DOHH2 (cell line): ENCODE data around the gene ST3GAL3.

ENCODE experiments used
- H3F3A ChIP-seq: fragments of 200-600 bp; sonication (generic), shearing (Covaris generic); 2 replicates; pipeline ENCODE4 v1.6.0; 2016; ENCODE audit warnings: antibody characterized with exemption, mild to moderate bottlenecking; ENCODE audit not compliant: control insufficient read depth, insufficient read depth
- H3K27ac ChIP-seq: fragments of 200-600 bp; sonication (generic); 2 replicates; pipeline ENCODE4 v1.5.1; 2014; ENCODE audit warnings: low read depth, mild to moderate bottlenecking, low read length, moderate library complexity
- H3K27me3 ChIP-seq: fragments of 200-600 bp; sonication (generic); 2 replicates; pipeline ENCODE4 v1.6.1; 2014; ENCODE audit warnings: mild to moderate bottlenecking, low read length, mixed read lengths; ENCODE audit not compliant: control insufficient read depth
- H3K36me3 ChIP-seq: fragments of 200-600 bp; sonication (generic); 2 replicates; pipeline ENCODE4 v1.6.1; 2014; ENCODE audit warnings: mild to moderate bottlenecking, low read length, moderate library complexity, mixed read lengths; ENCODE audit not compliant: control insufficient read depth
- H3K4me1 ChIP-seq: fragments of 200-600 bp; sonication (generic); 2 replicates; pipeline ENCODE4 v1.6.1; 2014; ENCODE audit warnings: mild to moderate bottlenecking, low read length, mixed read lengths; ENCODE audit not compliant: control insufficient read depth
- H3K4me2 ChIP-seq: fragments of 200-600 bp; sonication (generic); 2 replicates; pipeline ENCODE4 v1.6.0; 2014; ENCODE audit warnings: mild to moderate bottlenecking, low read length, moderate library complexity
- H3K4me3 ChIP-seq: fragments of 200-600 bp; sonication (generic); 2 replicates; pipeline ENCODE4 v1.5.1; 2014; ENCODE audit warnings: mild to moderate bottlenecking, low read length, mixed read lengths
- H3K79me2 ChIP-seq: fragments of 200-600 bp; sonication (generic); 2 replicates; pipeline ENCODE4 v1.6.1; 2014; ENCODE audit warnings: mild to moderate bottlenecking, low read length, mixed read lengths; ENCODE audit not compliant: control insufficient read depth
- H3K9me2 ChIP-seq: fragments of 200-600 bp; sonication (generic); replicated peaks from 2 replicates; pipeline ENCODE4 v1.6.1; 2014; ENCODE audit warnings: mild to moderate bottlenecking, low read length, mixed read lengths; ENCODE audit not compliant: control insufficient read depth
- H3K9me3 ChIP-seq: fragments of 200-600 bp; sonication (generic); 2 replicates; pipeline ENCODE4 v1.6.1; 2014; ENCODE audit warnings: antibody characterized with exemption, low read length, mixed read lengths; ENCODE audit not compliant: control insufficient read depth, insufficient read depth
- H4K20me1 ChIP-seq: fragments of 200-600 bp; sonication (generic); 2 replicates; pipeline ENCODE4 v1.6.0; 2014; ENCODE audit warnings: low read depth, mild to moderate bottlenecking, antibody characterized with exemption, low read length, moderate library complexity; ENCODE audit not compliant: control insufficient read depth, insufficient read depth
- CTCF ChIP-seq: fragments of 200-600 bp; sonication (generic); IDR thresholded peaks from one replicate; pipeline ENCODE4 v1.5.1; 2014; ENCODE audit warnings: antibody characterized with exemption, mild to moderate bottlenecking, low read depth, low read length; ENCODE audit not compliant: poor library complexity, severe bottlenecking
- EZH2phosphoT487 ChIP-seq: fragments of 200-600 bp; sonication (generic); IDR thresholded peaks from 2 replicates; pipeline ENCODE4 v1.6.1; 2017; ENCODE audit warnings: borderline replicate concordance, mild to moderate bottlenecking, antibody characterized with exemption, low read length, moderate library complexity, mixed read lengths

ST3GAL3 gene

GRCh38 chr1:43919906-43920305, 212.6 kb downstream of the ST3GAL3 start:
- H4K20me1 ChIP-seq: no peaks in the 10 kb centered on the region
- no peak overlapping the region for H3K4me3 ChIP-seq
- no peaks in the 10 kb centered on the region for H3K79me2 ChIP-seq
- H3F3A ChIP-seq: no peaks in the 10 kb centered on the region
- no peaks in the 10 kb centered on the region for H3K36me3 ChIP-seq
- TF ChIP-seq CTCF: no peak
- TF ChIP-seq EZH2phosphoT487: no peak
- no peaks in the 10 kb centered on the region for H3K27me3 ChIP-seq
- no peak overlapping the region for H3K27ac ChIP-seq
- H3K4me1 ChIP-seq: no peaks in the 10 kb centered on the region
- H3K4me2 ChIP-seq: no peak overlapping the region
- H3K9me3 ChIP-seq: no peaks in the 10 kb centered on the region
- H3K9me2 ChIP-seq: no peaks in the 10 kb centered on the region

DNA sequence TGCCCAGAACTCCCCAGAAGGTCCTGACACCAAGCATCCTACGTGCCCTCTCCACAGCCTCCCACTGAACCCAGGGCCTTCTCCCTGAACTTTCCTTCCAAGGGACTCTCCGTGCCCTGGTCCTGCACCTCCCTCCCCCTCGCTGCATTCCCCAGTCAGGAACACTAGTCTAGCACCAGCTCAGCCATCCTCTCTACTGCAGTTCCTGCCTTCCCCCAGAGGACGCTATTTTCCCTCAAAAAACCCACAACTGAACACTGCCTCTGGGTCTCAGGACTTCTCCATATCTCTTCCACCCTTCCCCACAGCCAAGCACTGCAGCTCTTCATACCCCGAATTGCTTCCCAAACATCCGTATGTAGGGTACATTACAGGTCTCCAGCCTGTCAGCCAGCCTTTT, 213.7 kb downstream of the ST3GAL3 start:
- no peaks in the 10 kb centered on the region for H3K9me2 ChIP-seq
- no peak for TF ChIP-seq CTCF
- no peak for TF ChIP-seq EZH2phosphoT487
- no peaks in the 10 kb centered on the region for H4K20me1 ChIP-seq

DNA sequence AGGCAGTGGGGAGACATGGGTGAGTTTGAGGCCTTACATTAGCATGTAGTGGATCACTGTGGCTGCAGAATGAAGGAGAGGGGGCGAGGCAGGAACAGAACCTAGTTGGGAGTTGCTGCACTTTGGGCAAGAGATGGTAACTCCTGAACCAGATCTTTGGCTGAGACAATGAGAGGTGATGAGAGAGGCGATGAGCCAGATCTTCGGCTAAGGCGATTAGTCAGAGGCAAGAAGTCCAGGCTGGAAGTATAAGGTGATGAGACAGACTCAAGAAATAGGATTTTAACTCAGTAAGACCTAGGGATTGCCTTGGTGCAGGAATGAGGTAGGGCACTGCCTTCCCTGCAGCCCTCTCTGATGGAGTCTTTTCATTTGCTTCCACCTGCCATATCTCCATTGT, 217.2 kb downstream of the ST3GAL3 start:
- no peaks in the 10 kb centered on the region for H3K4me1 ChIP-seq

More for the DNA sequence above, 213.7 kb downstream of the ST3GAL3 start:
- Histone ChIP-seq H3K36me3 (no peaks in the 10 kb centered on the region), H3K27me3 (no peaks in the 10 kb centered on the region), H3K9me3 (no peaks in the 10 kb centered on the region), H3K4me1 (no peaks in the 10 kb centered on the region), H3K27ac (no peak overlapping the region), H3F3A (no peaks in the 10 kb centered on the region), H3K79me2 (no peaks in the 10 kb centered on the region), H3K4me3 (no peak overlapping the region), H3K4me2 (no peak overlapping the region)

More for the DNA sequence above, 217.2 kb downstream of the ST3GAL3 start:
- Histone ChIP-seq H3K4me2 (no peak overlapping the region), H3K27ac (no peak overlapping the region), H3K27me3 (no peaks in the 10 kb centered on the region), H4K20me1 (no peaks in the 10 kb centered on the region), H3K9me3 (no peaks in the 10 kb centered on the region), H3K4me3 (no peak overlapping the region), H3K36me3 (no peaks in the 10 kb centered on the region), H3F3A (no peaks in the 10 kb centered on the region), H3K79me2 (no peaks in the 10 kb centered on the region), H3K9me2 (no peaks in the 10 kb centered on the region)
- no peak for TF ChIP-seq EZH2phosphoT487
- no peak for TF ChIP-seq CTCF
